Gastroesophageal sphincter (tissue), 3 donors: Measurements from ENCODE around the gene DNAAF3.

Source experiments
- CTCF ChIP-seq, 4 experiments: fragments of 200-600 bp in 2 of 4; fragments of 450-650 bp in 2 of 4; sonication (generic) in 1 of 4; IDR thresholded peaks; one replicate each; pipeline ENCODE4 v1.5.1; 2017 to 2019; ENCODE audit warnings: antibody characterized with exemption in 4 of 4, mild to moderate bottlenecking in 2 of 4, moderate library complexity in 2 of 4
- EP300 ChIP-seq: sonication (generic); formaldehyde crosslinking; IDR thresholded peaks from one replicate; pipeline ENCODE4 v1.6.1; 2017; ENCODE audit warnings: antibody characterized with exemption, mild to moderate bottlenecking
- POLR2AphosphoS5 ChIP-seq: sonication (generic); formaldehyde crosslinking; IDR thresholded peaks from one replicate; pipeline ENCODE4 v1.6.1; 2017; ENCODE audit warnings: antibody characterized with exemption

GRCh38 chr19:55145232-55145631 lies 21.2 kb downstream of the DNAAF3 start:
- no peak for TF ChIP-seq CTCF (IDR thresholded peaks at IDR 0.05)
- no peak for TF ChIP-seq EP300
- no peak for TF ChIP-seq POLR2AphosphoS5
